A673 (cell line): ENCODE measurements around the gene GGN.

Source experiments
- CTCF ChIP-seq: fragments of 300-800, 200-600 bp; sonication (generic); conservative IDR thresholded peaks from 2 replicates; pipeline ENCODE4 v1.5.1; 2017; ENCODE audit warnings: low read depth, mild to moderate bottlenecking, antibody characterized with exemption, low read length, moderate library complexity, mixed read lengths
- EZH2 ChIP-seq: fragments of 200-600 bp; sonication (generic); IDR thresholded peaks from 2 replicates; pipeline ENCODE4 v1.6.1; 2017; ENCODE audit warnings: borderline replicate concordance, low read depth, mild to moderate bottlenecking, mixed read lengths, antibody characterized with exemption, low read length; ENCODE audit not compliant: poor library complexity, severe bottlenecking

DNA sequence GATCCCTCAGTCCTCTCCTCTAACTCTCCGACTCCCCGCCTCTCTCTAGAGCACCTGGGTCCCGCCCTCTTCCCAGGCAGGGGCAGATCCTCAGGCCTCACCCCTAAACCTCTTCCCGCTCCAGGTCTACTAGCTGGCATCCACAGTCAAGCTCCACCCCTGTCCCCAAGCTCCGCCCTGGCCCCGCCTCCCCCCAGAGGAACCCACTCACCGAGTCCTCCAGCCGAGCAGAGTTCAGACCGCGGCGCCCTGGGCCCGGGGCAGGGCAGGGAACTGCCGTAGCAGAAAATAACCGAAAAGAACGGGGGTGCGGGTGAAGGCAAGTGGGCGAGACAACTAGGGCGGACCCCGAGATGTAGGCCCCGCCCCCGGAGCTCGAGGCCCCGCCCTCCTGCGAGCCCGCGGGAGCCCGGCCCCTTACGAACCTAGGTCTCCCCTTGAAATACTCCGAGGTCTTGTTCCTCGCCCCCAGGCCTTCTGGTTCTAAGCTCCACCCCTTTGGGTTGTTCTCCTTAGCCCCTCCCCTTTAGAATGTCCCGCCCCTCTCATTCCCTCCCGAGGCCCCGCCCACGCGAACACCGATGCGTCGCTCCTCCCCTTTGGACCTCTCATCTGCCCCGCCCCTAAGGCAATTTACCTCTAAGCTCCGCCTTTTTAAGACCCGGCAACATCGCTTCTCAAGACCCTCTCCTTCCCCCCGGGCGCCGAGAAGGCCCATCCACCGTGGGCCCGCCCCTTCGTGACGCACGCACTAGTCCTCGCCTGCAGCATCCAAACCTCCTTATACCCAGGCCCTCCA is at the start of gene GGN:
- TF ChIP-seq CTCF, result no peak
- TF ChIP-seq EZH2, result no peak
